ELR (cell line): ENCODE data around the gene CD33.

Experiments used
- DNase-seq: peaks from one replicate; pipeline ENCODE4 v3.0.0-alpha.2; 2015; ENCODE audit warnings: low read depth

The CD33 gene

DNA sequence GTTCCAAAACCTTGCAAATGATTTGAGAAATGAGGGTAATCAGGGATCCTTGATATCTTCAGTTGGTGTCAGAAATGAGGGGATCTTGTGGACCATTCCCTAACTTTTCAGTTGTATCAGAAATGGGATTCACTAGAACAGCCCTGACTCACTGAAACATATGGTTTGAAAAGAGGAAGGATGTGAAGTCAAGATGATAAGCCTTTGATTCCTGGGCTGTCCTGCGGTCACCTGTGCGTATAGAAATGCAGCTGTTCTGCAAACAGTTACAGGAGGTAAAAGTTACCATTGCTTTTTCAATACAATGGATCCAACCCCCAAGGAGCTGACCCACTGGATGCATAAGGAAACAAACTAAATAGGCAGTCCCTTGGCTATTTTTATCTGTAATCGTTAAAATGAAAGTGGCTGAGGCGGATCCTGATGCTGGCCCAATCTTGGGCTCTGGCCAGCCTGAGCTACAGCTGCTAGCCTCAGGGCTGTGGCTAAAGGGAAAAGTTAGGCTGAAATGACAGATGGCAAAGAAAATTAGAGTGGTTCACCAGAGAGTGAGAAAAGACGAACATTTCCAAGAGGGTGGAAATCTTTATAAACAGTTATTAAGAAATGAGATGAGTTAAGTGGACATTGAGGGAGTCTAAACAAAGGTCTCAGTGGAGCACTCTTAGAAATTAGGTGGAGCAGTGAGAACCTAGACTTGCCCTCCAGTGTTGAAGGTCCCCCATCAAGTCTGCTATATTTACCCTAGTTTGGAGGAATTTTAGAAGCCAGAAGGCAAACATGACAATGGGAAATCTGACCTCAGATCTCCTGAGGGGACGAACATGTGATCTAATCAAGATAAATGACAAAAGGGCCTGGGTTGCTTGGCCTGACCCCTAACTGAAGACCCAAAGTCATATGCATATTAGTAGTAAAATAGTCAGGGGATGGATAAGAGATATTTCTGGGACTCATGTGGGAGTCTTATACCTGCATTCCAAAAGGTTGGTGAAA lies 33.6 kb downstream of the CD33 start:
- no peak for DNase-seq

DNA sequence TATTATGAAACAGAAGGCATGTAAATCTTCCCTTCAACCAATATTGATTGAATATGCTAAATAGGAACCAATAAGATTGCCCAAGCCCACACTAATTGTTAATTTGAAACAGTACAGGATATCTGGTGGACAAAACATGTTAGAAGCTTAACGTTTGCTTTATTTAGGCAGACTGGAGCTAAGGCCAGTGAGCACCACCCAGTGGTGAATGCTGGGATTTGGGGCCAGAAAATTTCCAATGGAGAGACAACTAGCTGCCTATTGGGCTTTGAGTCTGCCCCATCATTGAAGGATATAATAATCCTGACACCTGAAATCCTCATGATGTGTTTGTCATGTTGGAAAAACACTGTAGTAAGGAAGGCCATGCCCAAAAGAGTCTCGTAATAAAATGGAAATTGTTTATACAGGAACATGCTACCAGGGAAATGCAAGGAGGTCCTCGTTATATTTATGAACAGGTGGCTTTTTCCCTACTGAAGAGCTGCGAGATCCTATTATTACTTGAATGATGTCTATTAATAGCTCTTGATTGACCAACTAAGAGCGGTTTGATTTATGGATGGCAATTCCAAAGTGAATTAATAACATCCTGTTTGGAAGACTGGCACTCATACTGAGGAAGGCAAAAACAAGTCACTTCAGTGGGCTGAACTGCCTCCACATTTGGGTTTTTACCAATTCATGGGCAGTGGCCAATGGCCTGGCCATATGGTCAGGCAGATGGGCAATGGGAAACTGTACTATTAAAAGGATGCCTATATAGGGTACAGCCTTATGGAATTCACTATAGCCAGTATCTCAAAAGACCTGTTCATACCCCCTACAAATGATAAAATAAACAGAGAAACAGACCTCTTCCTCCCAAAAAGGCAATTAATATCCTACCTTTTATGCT lies 34.7 kb downstream of the CD33 start:
- DNase-seq, result peak; percentile 42

DNA sequence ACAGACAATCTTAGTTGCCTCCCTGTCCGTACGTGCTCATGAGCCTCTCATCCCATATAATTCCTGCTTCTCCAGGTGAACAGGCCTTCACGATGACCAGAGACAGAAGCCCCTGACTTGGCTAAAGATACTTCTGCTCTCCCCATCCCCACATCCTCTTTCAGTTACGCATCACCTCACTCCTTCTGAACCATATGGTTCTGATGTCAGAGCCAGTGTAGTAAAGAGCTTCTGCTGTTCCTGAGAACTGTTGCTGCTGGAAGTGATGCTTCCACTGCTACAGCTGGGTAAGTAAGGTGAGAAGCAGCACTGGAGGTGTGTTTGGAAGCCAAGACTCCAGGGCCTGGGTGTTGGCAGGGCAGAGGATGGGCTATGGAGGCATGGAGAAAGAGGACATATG lies 38.9 kb downstream of the CD33 start:
- DNase-seq, result no peak

DNA sequence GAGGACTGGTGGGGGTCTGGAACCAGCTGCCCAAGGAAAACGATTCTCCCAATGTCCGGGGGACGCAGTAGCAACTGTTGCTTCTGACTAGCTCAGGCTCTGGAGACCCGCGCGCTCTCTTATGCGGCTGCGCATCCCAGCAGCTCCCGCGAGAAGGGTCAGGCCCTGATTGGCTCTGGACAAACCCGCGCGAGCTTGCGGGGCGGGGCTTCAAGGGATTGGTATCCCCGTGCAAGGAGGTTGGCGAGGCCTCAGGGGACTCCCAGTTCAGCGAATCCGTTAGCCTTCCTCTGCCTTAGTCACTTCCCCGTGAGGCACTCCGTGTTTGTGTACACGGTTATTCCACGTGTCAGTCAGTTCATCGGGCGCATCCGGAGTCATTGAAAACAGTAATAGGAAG lies 46.2 kb downstream of the CD33 start:
- DNase-seq, result no peak

GRCh38 chr19:51272183-51272810 lies 47.4 kb downstream of the CD33 start:
- DNase-seq, result no peak

- no peak for DNase-seq
Observed at GRCh38 chr19:51274049-51274770, 49.3 kb downstream of the CD33 start.

DNA sequence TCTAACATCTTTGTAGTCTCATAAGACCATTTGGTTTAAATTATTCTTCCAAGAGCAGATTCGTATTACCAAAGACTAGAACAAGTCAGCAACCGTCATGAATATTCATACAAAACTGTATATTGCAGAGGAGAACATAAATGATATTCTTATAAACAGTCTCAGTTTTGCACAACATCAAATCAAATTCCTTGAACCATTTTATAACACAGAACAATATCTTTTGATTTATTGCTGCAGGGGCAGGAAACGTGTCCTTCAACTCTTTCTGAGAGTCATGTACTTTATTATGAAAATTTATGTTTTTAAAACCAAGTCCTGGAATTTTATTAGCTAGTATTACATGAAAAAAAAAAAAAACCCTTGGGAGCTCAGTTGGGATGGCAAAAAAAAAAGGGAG lies 52.2 kb downstream of the CD33 start:
- DNase-seq, result no peak

DNA sequence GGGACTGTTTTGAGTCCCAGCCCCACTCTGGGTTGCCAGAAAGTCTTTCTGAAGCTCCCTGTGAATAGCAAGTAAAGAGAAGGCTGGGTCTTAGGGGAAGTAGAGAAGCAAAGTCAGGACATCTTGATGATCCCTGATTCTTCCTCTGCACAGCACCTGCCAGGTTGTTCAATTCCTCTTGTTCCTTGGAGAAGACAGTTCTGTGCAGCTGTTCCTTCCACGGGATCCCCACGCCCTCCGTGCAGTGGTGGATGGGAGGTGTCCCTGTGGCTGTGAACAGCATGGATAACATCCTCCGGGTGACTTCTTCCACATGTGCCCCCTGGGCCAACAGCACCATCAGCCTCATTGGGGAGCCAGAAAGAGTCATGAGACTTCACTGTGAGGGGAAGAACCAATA lies 57.5 kb downstream of the CD33 start:
- no peak for DNase-seq

- DNase-seq, result no peak
Observed at GRCh38 chr19:51285682-51286081, 60.8 kb downstream of the CD33 start.
